Activated T-cell treated with anti-CD3 and anti-CD28 coated beads, Interleukin-2, amount 50 U/mL, for 24 hours (primary cell): ENCODE results near the gene LRRTM2.

Experiments used
- DNase-seq: peaks from one replicate; pipeline ENCODE4 v3.0.0-alpha.2; 2020
- H3K27ac Mint-ChIP-seq: 2 replicates; pipeline ENCODE4 v1.8.0; 2020; ENCODE audit warnings: mild to moderate bottlenecking, mixed read lengths
- H3K27me3 Mint-ChIP-seq: 2 replicates; pipeline ENCODE4 v1.8.0; 2020; ENCODE audit warnings: mixed read lengths
- H3K36me3 Mint-ChIP-seq: 2 replicates; pipeline ENCODE4 v1.8.0; 2020; ENCODE audit warnings: low read depth, mixed read lengths
- H3K4me1 Mint-ChIP-seq: 2 replicates; pipeline ENCODE4 v1.8.0; 2020; ENCODE audit warnings: low read depth, mixed read lengths
- H3K4me3 Mint-ChIP-seq: 2 replicates; pipeline ENCODE4 v1.8.0; 2020; ENCODE audit warnings: mild to moderate bottlenecking, moderate library complexity, mixed read lengths
- H3K9me3 Mint-ChIP-seq: 2 replicates; pipeline ENCODE4 v1.8.0; 2020; ENCODE audit warnings: mixed read lengths

Gene LRRTM2

GRCh38 chr5:138900281-138900965 lies 25.3 kb upstream of the LRRTM2 start:
- H3K27me3 Mint-ChIP-seq = peaks cover 17% of the 10 kb centered on the region
- H3K4me1 Mint-ChIP-seq = peaks cover 31% of the 10 kb centered on the region
- no peak for DNase-seq
- H3K36me3 Mint-ChIP-seq = peaks cover 3% of the 10 kb centered on the region
- no peaks in the 10 kb centered on the region for H3K9me3 Mint-ChIP-seq
- no peak overlapping the region for H3K27ac Mint-ChIP-seq
- H3K4me3 Mint-ChIP-seq = no peak overlapping the region

- Mint-ChIP-seq H3K27me3 (peaks cover 17% of the 10 kb centered on the region), H3K27ac (no peak overlapping the region), H3K36me3 (no peaks in the 10 kb centered on the region), H3K4me3 (no peak overlapping the region), H3K9me3 (no peaks in the 10 kb centered on the region), H3K4me1 (peaks cover 31% of the 10 kb centered on the region)
- no peak for DNase-seq
These were observed 23.6 kb upstream of the LRRTM2 start for GRCh38 chr5:138898742-138899141.

DNA sequence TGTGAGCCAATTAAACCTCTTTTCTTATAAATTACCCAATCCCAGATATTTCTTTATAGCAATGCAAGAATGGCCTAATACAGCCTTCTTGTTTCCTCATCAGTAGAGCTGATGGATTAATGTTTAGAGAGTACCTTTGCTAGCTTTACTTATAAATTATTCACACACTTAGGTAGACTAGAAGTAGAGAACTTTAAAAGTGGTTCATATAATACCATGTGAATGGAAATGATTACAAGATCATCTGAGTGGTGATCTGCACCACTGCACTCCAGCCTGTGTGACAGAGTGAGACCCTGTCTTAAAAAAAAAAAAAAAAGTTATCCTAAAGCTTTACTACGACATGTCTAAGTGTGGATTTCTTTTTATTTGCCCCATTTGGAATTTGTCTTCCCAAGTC lies 23.2 kb upstream of the LRRTM2 start:
- Mint-ChIP-seq H3K36me3 (no peaks in the 10 kb centered on the region), H3K27ac (no peak overlapping the region), H3K4me3 (no peak overlapping the region), H3K9me3 (no peaks in the 10 kb centered on the region), H3K4me1 (peaks cover 31% of the 10 kb centered on the region), H3K27me3 (peaks cover 15% of the 10 kb centered on the region)
- DNase-seq = no peak

GRCh38 chr5:138895918-138896317 lies 20.8 kb upstream of the LRRTM2 start:
- H3K4me3 Mint-ChIP-seq = no peak overlapping the region
- H3K4me1 Mint-ChIP-seq = peaks cover 24% of the 10 kb centered on the region
- no peak overlapping the region for H3K27ac Mint-ChIP-seq
- no peak for DNase-seq
- H3K27me3 Mint-ChIP-seq = peaks cover 7% of the 10 kb centered on the region
- H3K36me3 Mint-ChIP-seq = peaks cover 7% of the 10 kb centered on the region
- H3K9me3 Mint-ChIP-seq = peaks cover 3% of the 10 kb centered on the region

DNA sequence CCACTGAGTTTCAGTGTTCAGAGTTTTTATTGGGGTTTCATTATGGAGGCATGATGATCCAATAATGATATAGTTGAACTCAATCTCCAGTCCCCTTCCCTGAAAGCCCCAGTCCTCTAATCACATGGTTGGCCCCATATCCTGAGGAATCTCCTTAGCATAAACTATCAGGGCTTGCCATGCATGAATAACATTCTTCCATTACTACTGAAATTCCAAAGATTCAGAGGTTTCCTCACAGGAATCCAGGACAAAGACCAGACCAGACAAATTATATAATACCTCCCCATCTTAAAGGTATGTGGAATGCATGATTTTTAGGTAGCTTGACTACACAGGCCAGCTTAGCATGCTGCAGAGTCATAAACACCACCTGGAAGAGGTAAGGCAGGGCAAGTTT lies 15.5 kb upstream of the LRRTM2 start:
- Mint-ChIP-seq H3K36me3 (peaks cover 27% of the 10 kb centered on the region), H3K27ac (no peak overlapping the region), H3K4me1 (peaks cover under 1% of the 10 kb centered on the region), H3K27me3 (no peaks in the 10 kb centered on the region), H3K4me3 (no peak overlapping the region), H3K9me3 (peaks cover 14% of the 10 kb centered on the region)
- no peak for DNase-seq

- Mint-ChIP-seq H3K27ac (no peak overlapping the region), H3K4me3 (no peak overlapping the region), H3K4me1 (no peaks in the 10 kb centered on the region), H3K9me3 (peaks cover 14% of the 10 kb centered on the region), H3K27me3 (no peaks in the 10 kb centered on the region), H3K36me3 (peaks cover 27% of the 10 kb centered on the region)
- no peak for DNase-seq
These were observed 14.9 kb upstream of the LRRTM2 start for GRCh38 chr5:138889994-138890393.

- no peak overlapping the region for H3K27ac Mint-ChIP-seq
- peaks cover 8% of the 10 kb centered on the region for H3K27me3 Mint-ChIP-seq
- peaks cover 7% of the 10 kb centered on the region for H3K36me3 Mint-ChIP-seq
- H3K4me1 Mint-ChIP-seq = no peaks in the 10 kb centered on the region
- H3K9me3 Mint-ChIP-seq = peaks cover under 1% of the 10 kb centered on the region
- no peak overlapping the region for H3K4me3 Mint-ChIP-seq
- DNase-seq = no peak
These were observed 9.4 kb upstream of the LRRTM2 start for GRCh38 chr5:138884554-138884953.

- no peaks in the 10 kb centered on the region for H3K4me1 Mint-ChIP-seq
- no peak for DNase-seq
- no peak overlapping the region for H3K4me3 Mint-ChIP-seq
- H3K27me3 Mint-ChIP-seq = peaks cover 8% of the 10 kb centered on the region
- H3K27ac Mint-ChIP-seq = no peak overlapping the region
- H3K9me3 Mint-ChIP-seq = no peaks in the 10 kb centered on the region
- H3K36me3 Mint-ChIP-seq = peaks cover 5% of the 10 kb centered on the region
These were observed 9.0 kb upstream of the LRRTM2 start for GRCh38 chr5:138884094-138884493.

GRCh38 chr5:138883211-138883610 lies 8.1 kb upstream of the LRRTM2 start:
- Mint-ChIP-seq H3K9me3 (no peaks in the 10 kb centered on the region), H3K4me3 (no peak overlapping the region), H3K27me3 (peaks cover 8% of the 10 kb centered on the region), H3K27ac (no peak overlapping the region), H3K4me1 (no peaks in the 10 kb centered on the region), H3K36me3 (no peaks in the 10 kb centered on the region)
- no peak for DNase-seq

DNA sequence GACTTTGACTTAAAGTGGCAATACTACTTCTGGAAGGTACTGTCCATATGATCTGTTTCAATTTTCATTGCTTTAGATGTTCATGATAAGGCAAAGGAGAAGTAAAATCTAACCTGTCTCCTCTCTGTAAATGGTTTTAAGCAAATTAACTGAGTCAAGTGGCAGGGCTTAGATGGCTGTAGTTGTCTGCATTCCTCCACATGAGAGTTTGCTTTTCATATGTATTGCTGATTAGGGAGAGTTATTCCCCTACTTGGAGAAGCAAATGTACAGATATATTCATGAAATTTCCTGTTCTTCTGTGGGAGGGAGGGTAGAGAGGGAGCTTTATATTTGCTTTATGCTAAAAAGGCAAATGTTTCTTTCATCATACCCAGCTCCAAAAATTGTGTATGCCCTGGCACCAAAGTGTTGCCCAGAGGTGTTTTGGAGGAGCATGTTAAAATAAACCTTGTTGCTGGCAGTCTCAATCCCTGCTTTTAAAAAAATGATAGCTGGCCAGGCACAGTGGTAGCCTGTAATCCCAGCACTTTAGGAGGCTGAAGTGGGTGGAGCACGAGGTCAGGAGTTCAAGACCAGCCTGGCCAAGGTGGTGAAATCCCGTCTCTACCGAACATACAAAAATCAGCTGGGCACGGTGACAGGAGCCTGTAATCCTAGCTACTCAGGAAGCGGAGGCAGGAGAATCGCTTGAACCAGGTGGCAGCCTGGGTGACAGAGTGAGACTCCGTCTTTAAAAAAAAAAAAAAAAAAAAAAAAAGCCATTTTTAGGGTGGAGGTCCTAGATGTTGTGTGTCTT lies 3.5 kb upstream of the LRRTM2 start:
- no peak overlapping the region for H3K4me3 Mint-ChIP-seq
- no peak for DNase-seq
- H3K27me3 Mint-ChIP-seq = peaks cover 15% of the 10 kb centered on the region
- no peak overlapping the region for H3K27ac Mint-ChIP-seq
- H3K4me1 Mint-ChIP-seq = no peaks in the 10 kb centered on the region
- no peaks in the 10 kb centered on the region for H3K9me3 Mint-ChIP-seq
- no peaks in the 10 kb centered on the region for H3K36me3 Mint-ChIP-seq

DNA sequence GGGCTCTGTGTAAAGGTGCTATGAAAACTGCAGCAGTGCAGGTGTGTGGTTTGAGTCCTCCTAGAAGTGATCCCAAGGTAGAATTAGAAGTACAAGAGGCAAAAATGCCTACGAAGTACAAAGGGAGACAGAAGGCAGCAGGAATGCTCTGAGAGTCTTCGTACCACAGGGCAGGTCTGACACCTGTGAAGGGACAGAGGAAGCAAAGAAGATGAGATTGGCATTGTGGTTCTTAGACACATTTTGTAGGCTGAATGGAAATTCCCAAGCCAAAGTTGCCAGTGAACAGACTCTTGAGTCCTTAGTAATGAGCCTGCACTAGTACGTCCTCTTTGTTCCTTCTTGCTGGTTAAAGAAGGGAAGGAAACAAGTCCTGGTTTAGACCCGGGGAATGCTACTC lies 1.7 kb upstream of the LRRTM2 start:
- Mint-ChIP-seq H3K4me1 (peaks cover 5% of the 10 kb centered on the region), H3K27me3 (peaks cover 23% of the 10 kb centered on the region), H3K9me3 (no peaks in the 10 kb centered on the region), H3K4me3 (no peak overlapping the region), H3K27ac (no peak overlapping the region), H3K36me3 (no peaks in the 10 kb centered on the region)
- no peak for DNase-seq

- no peak overlapping the region for H3K4me3 Mint-ChIP-seq
- no peak for DNase-seq
- no peaks in the 10 kb centered on the region for H3K9me3 Mint-ChIP-seq
- peaks cover 29% of the 10 kb centered on the region for H3K27me3 Mint-ChIP-seq
- peaks cover 11% of the 10 kb centered on the region for H3K4me1 Mint-ChIP-seq
- H3K27ac Mint-ChIP-seq = no peak overlapping the region
- H3K36me3 Mint-ChIP-seq = no peaks in the 10 kb centered on the region
These were observed 811 bp upstream of the LRRTM2 start for GRCh38 chr5:138875946-138876345.

GRCh38 chr5:138875552-138875875 lies 379 bp upstream of the LRRTM2 start:
- Mint-ChIP-seq H3K4me1 (peaks cover 15% of the 10 kb centered on the region), H3K27ac (no peak overlapping the region), H3K4me3 (no peak overlapping the region), H3K9me3 (no peaks in the 10 kb centered on the region), H3K27me3 (peaks cover 32% of the 10 kb centered on the region), H3K36me3 (no peaks in the 10 kb centered on the region)
- DNase-seq = no peak

GRCh38 chr5:138874241-138874640 lies 894 bp downstream of the LRRTM2 start:
- DNase-seq = no peak
- no peak overlapping the region for H3K4me3 Mint-ChIP-seq
- H3K27me3 Mint-ChIP-seq = peaks cover 33% of the 10 kb centered on the region
- H3K4me1 Mint-ChIP-seq = peaks cover 25% of the 10 kb centered on the region
- H3K9me3 Mint-ChIP-seq = no peaks in the 10 kb centered on the region
- no peak overlapping the region for H3K27ac Mint-ChIP-seq
- H3K36me3 Mint-ChIP-seq = no peaks in the 10 kb centered on the region

DNA sequence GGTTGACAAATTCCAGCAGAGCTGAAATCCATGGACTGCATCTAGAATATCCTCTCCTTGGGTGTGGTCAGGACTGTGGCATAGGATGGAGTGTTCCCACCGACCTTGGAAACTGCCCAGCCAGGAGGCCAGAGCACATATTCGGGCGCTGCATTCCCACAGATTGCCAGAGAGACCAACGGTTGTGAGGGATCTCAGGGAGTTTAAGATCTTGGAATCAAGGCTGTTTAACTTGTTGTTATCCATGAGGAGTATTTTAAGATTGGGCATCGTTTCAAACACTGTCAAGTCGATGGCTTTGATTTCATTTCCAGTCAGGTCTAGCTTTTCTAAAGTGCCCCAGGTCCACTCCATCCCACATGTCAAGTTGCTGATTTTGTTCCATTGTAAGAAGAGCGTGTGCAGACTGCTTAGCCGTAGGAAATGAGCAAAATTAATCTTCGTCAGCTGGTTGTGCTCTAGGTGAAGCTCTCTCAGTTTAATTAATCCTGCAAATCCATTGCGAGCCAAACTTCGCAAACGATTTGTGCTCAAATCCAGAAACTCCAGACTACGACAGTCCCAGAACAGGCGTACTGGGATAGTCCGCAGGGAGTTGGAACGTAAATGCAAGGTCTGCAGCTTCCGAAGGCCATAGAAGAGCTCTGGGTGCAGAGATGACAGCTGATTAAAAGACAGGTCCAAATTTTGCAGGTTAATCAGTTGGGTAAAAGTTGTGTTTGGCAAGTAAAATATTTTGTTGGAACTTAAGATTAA lies 1.5 kb downstream of the LRRTM2 start:
- peaks cover 25% of the 10 kb centered on the region for H3K4me1 Mint-ChIP-seq
- H3K27ac Mint-ChIP-seq = no peak overlapping the region
- no peaks in the 10 kb centered on the region for H3K36me3 Mint-ChIP-seq
- peaks cover 33% of the 10 kb centered on the region for H3K27me3 Mint-ChIP-seq
- H3K4me3 Mint-ChIP-seq = no peak overlapping the region
- no peak for DNase-seq
- no peaks in the 10 kb centered on the region for H3K9me3 Mint-ChIP-seq
